ENCODE data around the gene TOP1. TPM values are rescaled to one million over a fixed set of nuclear protein-coding genes. Genes with fewer than 3 reads are reported as not detected.

The TOP1 gene
- total RNA-seq, 1 donor from 2014 or later = 84.6 TPM

- H3K27ac Mint-ChIP-seq = no peak overlapping the region
- H3K4me3 Mint-ChIP-seq = no peak overlapping the region
- no peaks in the 10 kb centered on the region for H3K27me3 Mint-ChIP-seq
- peaks cover 32% of the 10 kb centered on the region for H3K36me3 Mint-ChIP-seq
- TF ChIP-seq CTCF (conservative IDR thresholded peaks at IDR 0.05) = no peak
- peaks cover 65% of the 10 kb centered on the region for H3K4me1 Mint-ChIP-seq (ENCODE audit: unreplicated experiment)
- H3K9me3 Mint-ChIP-seq = no peaks in the 10 kb centered on the region
- no peak for DNase-seq (ENCODE audit: extremely low spot score, unreplicated experiment)
These were observed 117.4 kb downstream of the TOP1 start for GRCh38 chr20:41145821-41146620.

- no peak overlapping the region for H3K4me3 Mint-ChIP-seq
- peaks cover 61% of the 10 kb centered on the region for H3K4me1 Mint-ChIP-seq (ENCODE audit: unreplicated experiment)
- no peak for DNase-seq (ENCODE audit: extremely low spot score, unreplicated experiment)
- TF ChIP-seq CTCF (conservative IDR thresholded peaks at IDR 0.05) = no peak
- H3K9me3 Mint-ChIP-seq = no peaks in the 10 kb centered on the region
- no peak overlapping the region for H3K27ac Mint-ChIP-seq
- H3K36me3 Mint-ChIP-seq = peaks cover 33% of the 10 kb centered on the region
- no peaks in the 10 kb centered on the region for H3K27me3 Mint-ChIP-seq
These were observed 119.2 kb downstream of the TOP1 start for GRCh38 chr20:41147767-41148191.

- H3K36me3 Mint-ChIP-seq = peaks cover 26% of the 10 kb centered on the region
- H3K4me1 Mint-ChIP-seq (ENCODE audit: unreplicated experiment) = peaks cover 56% of the 10 kb centered on the region
- H3K4me3 Mint-ChIP-seq = no peak overlapping the region
- H3K27ac Mint-ChIP-seq = peak overlapping the region; percentile 8
- no peaks in the 10 kb centered on the region for H3K9me3 Mint-ChIP-seq
- no peak for TF ChIP-seq CTCF (conservative IDR thresholded peaks at IDR 0.05)
- DNase-seq (ENCODE audit: extremely low spot score, unreplicated experiment) = no peak
- no peaks in the 10 kb centered on the region for H3K27me3 Mint-ChIP-seq
These were observed 120.3 kb downstream of the TOP1 start for GRCh38 chr20:41148942-41149341.

- H3K27me3 Mint-ChIP-seq = no peaks in the 10 kb centered on the region
- H3K4me3 Mint-ChIP-seq = no peak overlapping the region
- no peak for TF ChIP-seq CTCF (conservative IDR thresholded peaks at IDR 0.05)
- peaks cover 16% of the 10 kb centered on the region for H3K36me3 Mint-ChIP-seq
- no peak for DNase-seq (ENCODE audit: extremely low spot score, unreplicated experiment)
- peak overlapping the region; percentile 39 for H3K27ac Mint-ChIP-seq
- H3K9me3 Mint-ChIP-seq = no peaks in the 10 kb centered on the region
- H3K4me1 Mint-ChIP-seq (ENCODE audit: unreplicated experiment) = peaks cover 60% of the 10 kb centered on the region
These were observed 122.0 kb downstream of the TOP1 start for GRCh38 chr20:41150664-41151063.

GRCh38 chr20:41151134-41151869 is 122.7 kb downstream of the TOP1 start:
- no peak overlapping the region for H3K4me3 Mint-ChIP-seq
- no peaks in the 10 kb centered on the region for H3K9me3 Mint-ChIP-seq
- H3K27ac Mint-ChIP-seq = no peak overlapping the region
- H3K27me3 Mint-ChIP-seq = no peaks in the 10 kb centered on the region
- TF ChIP-seq CTCF (conservative IDR thresholded peaks at IDR 0.05) = no peak
- peaks cover 61% of the 10 kb centered on the region for H3K4me1 Mint-ChIP-seq (ENCODE audit: unreplicated experiment)
- H3K36me3 Mint-ChIP-seq = peaks cover 16% of the 10 kb centered on the region
- DNase-seq (ENCODE audit: extremely low spot score, unreplicated experiment) = no peak

Data from type B pancreatic cell (in vitro differentiated cells).